CD4-positive, alpha-beta memory T cell (primary cell): Measurements from ENCODE around the gene PPP4R4. TPM values are rescaled to one million over a fixed set of nuclear protein-coding genes. Genes with fewer than 3 reads are reported as not detected.

ENCODE experiments used
- CTCF ChIA-PET: fragments of 350-600 bp; sonication (Branson Sonifier 250); formaldehyde crosslinking; loops from one replicate; lab custom pipeline; 2021; ENCODE audit warnings: inconsistent platforms; ENCODE audit not compliant: partially characterized antibody; lab: Charles Lee
- POLR2A ChIA-PET: fragments of 350-600 bp; sonication (Branson Sonifier 250); formaldehyde crosslinking; loops from one replicate; lab custom pipeline; 2021; ENCODE audit not compliant: partially characterized antibody; lab: Charles Lee
- DNase-seq, 5 donors: peaks; one replicate each; pipeline versions ENCODE4 v3.0.0 to v3.0.0-alpha.2; 2020 to 2022; ENCODE audit warnings: mixed read lengths in 1 of 5
- H3K27ac ChIP-seq: one replicate; pipeline ENCODE4 v1.7.0; 2013; ENCODE audit warnings: low read depth, low read length
- H3K27me3 ChIP-seq: 2 replicates; pipeline ENCODE4 v1.7.0; 2013; ENCODE audit warnings: mild to moderate bottlenecking, low read length, moderate library complexity; ENCODE audit not compliant: insufficient read depth
- H3K36me3 ChIP-seq: 2 replicates; pipeline ENCODE4 v1.7.0; 2013; ENCODE audit warnings: mild to moderate bottlenecking, low read length, moderate library complexity; ENCODE audit not compliant: insufficient read depth
- H3K4me1 ChIP-seq: 2 replicates; pipeline ENCODE4 v1.7.0; 2013; ENCODE audit warnings: mild to moderate bottlenecking, low read length, moderate library complexity; ENCODE audit not compliant: insufficient read depth
- H3K4me3 ChIP-seq, 2 donors: one replicate each; pipeline ENCODE4 v1.7.0; 2013; ENCODE audit warnings: low read length in 2 of 2, mild to moderate bottlenecking in 1 of 2
- H3K9me3 ChIP-seq, 2 donors: one replicate each; pipeline ENCODE4 v1.7.0; 2013; ENCODE audit warnings: low read length in 2 of 2, control low read depth in 1 of 2; ENCODE audit not compliant: control insufficient read depth in 1 of 2
- H3K27ac Mint-ChIP-seq, 7 donors: one replicate each; pipeline ENCODE4 v1.8.0; 2020 to 2021; ENCODE audit warnings: mixed read lengths in 7 of 7, mild to moderate bottlenecking in 6 of 7, inconsistent platforms in 3 of 7, moderate library complexity in 3 of 7
- H3K27me3 Mint-ChIP-seq, 2 donors: one replicate each; pipeline ENCODE4 v1.8.0; 2020 to 2021; ENCODE audit warnings: mixed read lengths in 2 of 2
- H3K36me3 Mint-ChIP-seq, 2 donors: one replicate each; pipeline ENCODE4 v1.8.0; 2020 to 2021; ENCODE audit warnings: mixed read lengths in 2 of 2, inconsistent platforms in 1 of 2, mild to moderate bottlenecking in 1 of 2
- H3K4me1 Mint-ChIP-seq, 4 donors: one replicate each; pipeline ENCODE4 v1.8.0; 2020 to 2021; ENCODE audit warnings: mixed read lengths in 4 of 4, mild to moderate bottlenecking in 1 of 4
- H3K4me3 Mint-ChIP-seq, 8 donors: one replicate each; pipeline ENCODE4 v1.8.0; 2020 to 2021; ENCODE audit warnings: mixed read lengths in 8 of 8, mild to moderate bottlenecking in 7 of 8, moderate library complexity in 6 of 8, inconsistent platforms in 3 of 8
- H3K9me3 Mint-ChIP-seq, 8 donors: one replicate each; pipeline ENCODE4 v1.8.0; 2020 to 2021; ENCODE audit warnings: mixed read lengths in 8 of 8, mild to moderate bottlenecking in 5 of 8, inconsistent platforms in 3 of 8, moderate library complexity in 1 of 8
- intact Hi-C: fragments of 100-400 bp; cut with micrococcal nuclease; formaldehyde crosslinking; loops from one replicate; pipeline ENCODE4 v1.15.1; 2023
- polyA plus RNA-seq, 2 donors: library from polyadenylated mRNA; unstranded; fragments of 300-500 nt; fragmentation: Illumina TruSeq; gene quantifications; one replicate each; pipeline ENCODE4 v1.2.3, GENCODE V29; 2021
- total RNA-seq, 2 experiments: library from RNA; stranded (reverse); gene quantifications; one replicate each; pipeline ENCODE4 v1.2.3, GENCODE V29; 2021

Gene PPP4R4
- total and polyA plus RNA-seq, 4 experiments from 2014 or later, result 0.38 to 7.3 (median 3.8) TPM

DNA sequence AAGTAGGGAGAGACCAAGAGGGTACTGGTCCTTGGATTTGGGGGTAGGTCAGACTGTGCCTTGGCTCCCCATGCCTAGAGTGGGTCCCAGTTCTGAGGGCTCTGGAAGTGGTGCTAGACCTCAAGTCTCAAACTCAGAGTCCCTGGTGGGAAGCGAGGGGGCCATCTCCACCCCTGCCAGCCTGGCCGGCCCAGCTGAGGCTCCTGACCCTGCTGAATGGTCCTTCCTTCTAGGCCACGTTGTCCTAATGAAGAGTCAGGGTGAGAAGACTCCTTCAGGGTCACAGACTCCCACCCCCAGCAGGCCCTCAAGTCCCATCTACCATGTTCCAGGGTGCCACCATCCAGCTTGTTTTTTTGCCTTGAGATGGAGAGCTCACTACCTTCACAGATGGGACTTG lies 136.1 kb downstream of the PPP4R4 start:
- H3K27ac ChIP-seq, result no peak overlapping the region
- no peaks in the 10 kb centered on the region for H3K9me3 ChIP-seq
- H3K4me3 Mint-ChIP-seq, result no peak overlapping the region
- H3K27me3 ChIP-seq, result no peaks in the 10 kb centered on the region
- no peaks in the 10 kb centered on the region for H3K4me1 ChIP-seq
- peaks cover 0 to 11% of the 10 kb centered on the region in 2 donors for H3K27me3 Mint-ChIP-seq
- H3K36me3 ChIP-seq, result no peaks in the 10 kb centered on the region
- H3K4me1 Mint-ChIP-seq, result no peaks in the 10 kb centered on the region
- no peak for DNase-seq
- peaks cover 0 to 9% of the 10 kb centered on the region in 2 donors for H3K36me3 Mint-ChIP-seq
- no peak overlapping the region for H3K4me3 ChIP-seq
- ChIA-PET POLR2A (interaction anchor here (0.6 kb wide), 1 partner anchor 302 kb away, joined by 3 read pairs; the partner anchor contains the start of gene SERPINA3), CTCF (no interaction called here)
- H3K9me3 Mint-ChIP-seq, result peaks cover 4 to 26% (median 22%) of the 10 kb centered on the region in 8 donors
- H3K27ac Mint-ChIP-seq, result no peak overlapping the region
- intact Hi-C loops, result no loop called here

- no peak overlapping the region for H3K27ac Mint-ChIP-seq
- H3K4me3 ChIP-seq, result no peak overlapping the region
- POLR2A ChIA-PET, result no interaction called here
Measured at GRCh38 chr14:94312481-94313246, 138.5 kb downstream of the PPP4R4 start.

GRCh38 chr14:94313991-94314655 lies 140.0 kb downstream of the PPP4R4 start:
- no peak for DNase-seq
- CTCF ChIA-PET, result no interaction called here
- no peaks in the 10 kb centered on the region for H3K36me3 ChIP-seq
- Mint-ChIP-seq H3K9me3 (peaks cover 0 to 7% (median 3%) of the 10 kb centered on the region in 8 donors), H3K36me3 (no peaks in the 10 kb centered on the region), H3K27ac (no peak overlapping the region), H3K27me3 (peaks cover 0 to 2% of the 10 kb centered on the region in 2 donors), H3K4me3 (no peak overlapping the region), H3K4me1 (no peaks in the 10 kb centered on the region)
- no peak overlapping the region for H3K27ac ChIP-seq
- intact Hi-C loops, result no loop called here
- H3K4me3 ChIP-seq, result no peak overlapping the region
- POLR2A ChIA-PET, result no interaction called here
- H3K9me3 ChIP-seq, result no peaks in the 10 kb centered on the region
- H3K27me3 ChIP-seq, result no peaks in the 10 kb centered on the region
- H3K4me1 ChIP-seq, result no peaks in the 10 kb centered on the region

More at GRCh38 chr14:94312481-94313246, 138.5 kb downstream of the PPP4R4 start:
- no peaks in the 10 kb centered on the region for H3K27me3 ChIP-seq
- H3K4me1 Mint-ChIP-seq, result no peaks in the 10 kb centered on the region
- peaks cover 0 to 4% of the 10 kb centered on the region in 2 donors for H3K36me3 Mint-ChIP-seq
- no peak for DNase-seq
- no peaks in the 10 kb centered on the region for H3K36me3 ChIP-seq
- peaks cover 2 to 7% of the 10 kb centered on the region in 2 donors for H3K27me3 Mint-ChIP-seq
- H3K4me3 Mint-ChIP-seq, result no peak overlapping the region
- H3K27ac ChIP-seq, result no peak overlapping the region
- intact Hi-C loops, result no loop called here
- H3K9me3 Mint-ChIP-seq, result peaks cover under 1 to 17% (median 14%) of the 10 kb centered on the region in 8 donors
- CTCF ChIA-PET, result no interaction called here
- no peaks in the 10 kb centered on the region for H3K9me3 ChIP-seq
- H3K4me1 ChIP-seq, result no peaks in the 10 kb centered on the region

GRCh38 chr14:94314890-94315289 lies 140.8 kb downstream of the PPP4R4 start:
- peaks cover 0 to 6% (median 2%) of the 10 kb centered on the region in 8 donors for H3K9me3 Mint-ChIP-seq
- intact Hi-C loops, result no loop called here
- peaks cover 0 to 2% of the 10 kb centered on the region in 2 donors for H3K27me3 Mint-ChIP-seq
- no peak overlapping the region for H3K27ac ChIP-seq
- H3K4me3 Mint-ChIP-seq, result no peak overlapping the region
- no peaks in the 10 kb centered on the region for H3K36me3 ChIP-seq
- H3K4me1 ChIP-seq, result no peaks in the 10 kb centered on the region
- ChIA-PET CTCF (no interaction called here), POLR2A (no interaction called here)
- H3K27ac Mint-ChIP-seq, result no peak overlapping the region
- H3K4me1 Mint-ChIP-seq, result no peaks in the 10 kb centered on the region
- H3K36me3 Mint-ChIP-seq, result no peaks in the 10 kb centered on the region
- H3K9me3 ChIP-seq, result no peaks in the 10 kb centered on the region
- no peak for DNase-seq
- no peak overlapping the region for H3K4me3 ChIP-seq
- no peaks in the 10 kb centered on the region for H3K27me3 ChIP-seq

DNA sequence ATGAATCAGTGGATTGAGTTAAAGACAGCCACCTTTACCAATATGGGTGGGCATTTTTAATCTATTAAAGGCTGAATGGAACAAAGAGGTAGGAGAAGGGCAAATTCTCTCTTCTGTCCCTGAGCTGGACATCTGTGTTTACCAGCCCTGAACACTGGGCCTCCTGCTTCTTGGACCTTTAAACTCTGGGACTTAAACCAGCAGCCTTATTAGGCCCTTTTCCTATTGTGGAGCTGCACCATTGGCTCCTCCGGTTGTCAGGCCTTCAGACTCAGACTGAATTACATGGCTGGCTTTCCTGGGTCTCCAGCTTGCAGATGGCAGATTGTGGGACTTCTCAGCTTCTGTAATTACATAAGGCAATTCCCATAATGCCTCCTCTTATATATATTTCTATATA lies 142.6 kb downstream of the PPP4R4 start:
- no peaks in the 10 kb centered on the region for H3K36me3 ChIP-seq
- CTCF ChIA-PET, result no interaction called here
- H3K4me3 ChIP-seq, result no peak overlapping the region
- no peaks in the 10 kb centered on the region for H3K27me3 ChIP-seq
- Mint-ChIP-seq H3K4me3 (no peak overlapping the region), H3K4me1 (no peaks in the 10 kb centered on the region), H3K27ac (no peak overlapping the region), H3K9me3 (peaks cover 0 to 6% (median 2%) of the 10 kb centered on the region in 8 donors), H3K36me3 (no peaks in the 10 kb centered on the region), H3K27me3 (peaks cover 0 to 2% of the 10 kb centered on the region in 2 donors)
- intact Hi-C loops, result no loop called here
- H3K4me1 ChIP-seq, result no peaks in the 10 kb centered on the region
- POLR2A ChIA-PET, result no interaction called here
- no peak for DNase-seq
- no peaks in the 10 kb centered on the region for H3K9me3 ChIP-seq
- H3K27ac ChIP-seq, result no peak overlapping the region

- intact Hi-C loops, result no loop called here
- Mint-ChIP-seq H3K9me3 (peaks cover 0 to 6% (median 2%) of the 10 kb centered on the region in 8 donors), H3K27me3 (peaks cover 0 to 2% of the 10 kb centered on the region in 2 donors)
Measured at GRCh38 chr14:94317259-94317658, 143.1 kb downstream of the PPP4R4 start.

DNA sequence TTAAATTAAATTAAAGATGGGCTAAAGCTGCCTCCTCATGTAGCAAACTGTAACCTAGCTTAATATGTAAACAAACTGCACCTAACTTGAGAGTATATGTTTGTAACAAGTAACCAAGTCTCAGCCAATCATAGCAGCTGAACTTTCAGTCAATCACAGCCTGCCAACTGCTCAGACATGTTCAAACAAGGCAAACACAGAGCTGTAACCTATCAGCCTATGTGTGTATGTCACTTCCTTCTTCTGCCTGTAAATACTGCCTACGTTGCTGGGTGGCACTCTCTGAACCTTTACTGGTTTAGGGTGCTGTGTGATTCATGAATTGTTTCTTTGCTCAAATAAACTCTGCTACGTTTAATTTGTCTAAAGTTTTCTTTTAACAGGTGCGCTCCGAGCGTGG lies 146.1 kb downstream of the PPP4R4 start:
- Mint-ChIP-seq H3K27ac (no peak overlapping the region), H3K36me3 (no peaks in the 10 kb centered on the region), H3K4me3 (no peak overlapping the region), H3K9me3 (peaks cover 0 to 6% (median under 1%) of the 10 kb centered on the region in 8 donors), H3K27me3 (peaks cover 0 to 2% of the 10 kb centered on the region in 2 donors), H3K4me1 (no peaks in the 10 kb centered on the region)
- Histone ChIP-seq H3K4me3 (no peak overlapping the region), H3K27me3 (no peaks in the 10 kb centered on the region), H3K36me3 (no peaks in the 10 kb centered on the region), H3K9me3 (no peaks in the 10 kb centered on the region), H3K4me1 (no peaks in the 10 kb centered on the region), H3K27ac (no peak overlapping the region)
- no peak for DNase-seq
- ChIA-PET POLR2A (no interaction called here), CTCF (no interaction called here)
- intact Hi-C loops, result no loop called here

More at GRCh38 chr14:94317259-94317658, 143.1 kb downstream of the PPP4R4 start:
- no peaks in the 10 kb centered on the region for H3K27me3 ChIP-seq
- no peak overlapping the region for H3K4me3 ChIP-seq
- H3K4me3 Mint-ChIP-seq, result no peak overlapping the region
- H3K4me1 ChIP-seq, result no peaks in the 10 kb centered on the region
- H3K36me3 ChIP-seq, result no peaks in the 10 kb centered on the region
- ChIA-PET POLR2A (no interaction called here), CTCF (no interaction called here)
- no peak overlapping the region for H3K27ac ChIP-seq
- no peaks in the 10 kb centered on the region for H3K36me3 Mint-ChIP-seq
- H3K27ac Mint-ChIP-seq, result no peak overlapping the region
- DNase-seq, result no peak
- no peaks in the 10 kb centered on the region for H3K9me3 ChIP-seq
- H3K4me1 Mint-ChIP-seq, result no peaks in the 10 kb centered on the region
